H1 (cell line): ENCODE measurements around the gene EFHD1. TPM values are rescaled to one million over a fixed set of nuclear protein-coding genes. Genes with fewer than 3 reads are reported as not detected.

ENCODE experiments used
- CTCF ChIA-PET: fragments of 300-600 bp; sonication (Branson Sonifier 250); formaldehyde crosslinking; loops from one replicate; lab custom pipeline; 2021; ENCODE audit not compliant: partially characterized antibody; lab: Charles Lee
- POLR2A ChIA-PET: fragments of 300-600 bp; sonication (Branson Sonifier 250); formaldehyde crosslinking; loops from one replicate; lab custom pipeline; 2021; ENCODE audit warnings: inconsistent platforms; ENCODE audit not compliant: partially characterized antibody; lab: Charles Lee
- DNase-seq, 2 experiments: peaks; one replicate each; pipeline versions ENCODE4 v3.0.0 to v3.0.0-alpha.2; 2010 to 2022; ENCODE audit warnings: low spot score in 2 of 2, low read depth in 1 of 2, mixed read lengths in 1 of 2
- FAIRE-seq: peaks from 2 replicates; lab custom pipeline; 2011; peaks lifted over from hg19 to GRCh38; lab: Jason Lieb, UNC
- H2AFZ ChIP-seq: 2 replicates; pipeline ENCODE4 v1.8.1; 2012; ENCODE audit warnings: low read length, inconsistent platforms
- H2AK5ac ChIP-seq: 2 replicates; pipeline ENCODE4 v1.6.1; 2013; ENCODE audit warnings: low read depth, low read length
- H2BK120ac ChIP-seq: replicated peaks from 2 replicates; pipeline ENCODE3; 2013; ENCODE audit warnings: low read depth, low read length, inconsistent platforms
- H2BK12ac ChIP-seq: 2 replicates; pipeline ENCODE4 v1.6.1; 2013; ENCODE audit warnings: low read depth, low read length
- H2BK15ac ChIP-seq: 2 replicates; pipeline ENCODE4 v1.6.1; 2013; ENCODE audit warnings: low read length
- H2BK20ac ChIP-seq: 2 replicates; pipeline ENCODE4 v1.6.1; 2013; ENCODE audit warnings: low read length
- H2BK5ac ChIP-seq: 2 replicates; pipeline ENCODE4 v1.6.1; 2013; ENCODE audit warnings: low read depth, low read length
- H3K14ac ChIP-seq: 2 replicates; pipeline ENCODE4 v1.6.1; 2013; ENCODE audit warnings: inconsistent platforms; ENCODE audit not compliant: insufficient read length
- H3K18ac ChIP-seq: 2 replicates; pipeline ENCODE4 v1.6.1; 2013; ENCODE audit warnings: low read length; ENCODE audit errors: extremely low read depth
- H3K23ac ChIP-seq: 2 replicates; pipeline ENCODE4 v1.6.1; 2013; ENCODE audit warnings: inconsistent platforms; ENCODE audit not compliant: insufficient read length
- H3K23me2 ChIP-seq: 2 replicates; pipeline ENCODE4 v1.6.1; 2013; ENCODE audit warnings: low read depth, low read length
- H3K27ac ChIP-seq: 2 replicates; pipeline ENCODE4 v1.6.1; 2011; ENCODE audit warnings: low read depth, low read length, inconsistent platforms
- H3K27me3 ChIP-seq, 4 experiments: replicated peaks in 1 of 4; 1 replicate in 1 of 4; 2 replicates in 3 of 4; pipeline versions ENCODE4 v1.6.1 to v1.8.1; 2011 to 2013; ENCODE audit warnings: low read length in 3 of 4, mild to moderate bottlenecking in 3 of 4, inconsistent platforms in 2 of 4, mixed read lengths in 2 of 4, moderate library complexity in 1 of 4; ENCODE audit not compliant: control insufficient read depth in 3 of 4, insufficient read depth in 3 of 4; ENCODE audit errors: extremely low read depth in 1 of 4
- H3K36me3 ChIP-seq, 4 experiments: 2 replicates each; pipeline versions ENCODE4 v1.6.1 to v1.8.1; 2011 to 2013; ENCODE audit warnings: mild to moderate bottlenecking in 4 of 4, low read length in 3 of 4, moderate library complexity in 2 of 4, control low read depth in 1 of 4, inconsistent platforms in 1 of 4; ENCODE audit not compliant: insufficient read depth in 4 of 4, control insufficient read depth in 2 of 4
- H3K4ac ChIP-seq: replicated peaks from 2 replicates; pipeline ENCODE3; 2013; ENCODE audit warnings: low read length, low read depth, mixed read lengths, inconsistent platforms; ENCODE audit not compliant: insufficient read length
- H3K4me1 ChIP-seq, 4 experiments: replicated peaks in 1 of 4; 1 replicate in 1 of 4; 2 replicates in 3 of 4; pipeline versions ENCODE4 v1.6.1 to v1.8.1; 2011 to 2013; ENCODE audit warnings: low read length in 3 of 4, inconsistent platforms in 2 of 4, mixed read lengths in 1 of 4; ENCODE audit not compliant: insufficient read depth in 4 of 4, control insufficient read depth in 3 of 4
- H3K4me2 ChIP-seq, 2 experiments: 2 replicates each; pipeline versions ENCODE4 v1.6.1 to v1.8.1; 2011 to 2013; ENCODE audit warnings: low read depth in 2 of 2, low read length in 2 of 2, control low read depth in 1 of 2, inconsistent platforms in 1 of 2, mild to moderate bottlenecking in 1 of 2; ENCODE audit not compliant: insufficient read depth in 1 of 2
- H3K4me3 ChIP-seq, 4 experiments: fragments of 200-600, 300-600 bp in 1 of 4; sonication (generic), shearing (Covaris generic), sonication (Bioruptor Twin) in 1 of 4; 2 replicates each; pipeline versions ENCODE4 v1.5.1 to v1.8.1; 2011 to 2016; ENCODE audit warnings: low read length in 4 of 4, low read depth in 3 of 4, control low read depth in 2 of 4, inconsistent platforms in 2 of 4, mild to moderate bottlenecking in 2 of 4, mixed read lengths in 1 of 4, moderate library complexity in 1 of 4; ENCODE audit not compliant: insufficient read depth in 2 of 4; ENCODE audit errors: extremely low read depth in 1 of 4
- H3K56ac ChIP-seq: replicated peaks from 2 replicates; pipeline ENCODE3; 2013; ENCODE audit warnings: low read depth, mild to moderate bottlenecking, mixed read lengths, low read length, inconsistent platforms; ENCODE audit not compliant: insufficient read length
- H3K79me1 ChIP-seq: 2 replicates; pipeline ENCODE4 v1.6.1; 2013; ENCODE audit warnings: low read depth, low read length, control low read depth
- H3K79me2 ChIP-seq, 2 experiments: 2 replicates each; pipeline versions ENCODE4 v1.6.1 to v1.8.1; 2012 to 2013; ENCODE audit warnings: low read length in 2 of 2, mild to moderate bottlenecking in 2 of 2, inconsistent platforms in 1 of 2; ENCODE audit not compliant: insufficient read depth in 2 of 2, control insufficient read depth in 1 of 2
- H3K9ac ChIP-seq, 4 experiments: replicated peaks in 1 of 4; 1 replicate in 1 of 4; 2 replicates in 3 of 4; pipeline versions ENCODE4 v1.6.1 to v1.8.1; 2011 to 2013; ENCODE audit warnings: low read depth in 3 of 4, low read length in 3 of 4, control low read depth in 2 of 4, mild to moderate bottlenecking in 2 of 4, moderate library complexity in 2 of 4, inconsistent platforms in 1 of 4; ENCODE audit errors: extremely low read depth in 1 of 4
- H3K9me3 ChIP-seq, 2 experiments: 2 replicates each; pipeline versions ENCODE4 v1.6.1 to v1.8.1; 2012 to 2013; ENCODE audit warnings: mild to moderate bottlenecking in 2 of 2, moderate library complexity in 2 of 2, control low read depth in 1 of 2, inconsistent platforms in 1 of 2, low read depth in 1 of 2, low read length in 1 of 2, mixed read lengths in 1 of 2; ENCODE audit not compliant: insufficient read depth in 2 of 2
- H4K20me1 ChIP-seq, 2 experiments: replicated peaks in 1 of 2; 2 replicates each; pipeline versions ENCODE3 to v1.8.1; 2011 to 2013; ENCODE audit warnings: inconsistent platforms in 2 of 2, low read length in 2 of 2, mild to moderate bottlenecking in 1 of 2; ENCODE audit not compliant: insufficient read depth in 2 of 2, control insufficient read depth in 1 of 2
- H4K5ac ChIP-seq: 2 replicates; pipeline ENCODE4 v1.6.1; 2013; ENCODE audit warnings: low read length, low read depth, mixed read lengths, inconsistent platforms; ENCODE audit not compliant: insufficient read length
- H4K8ac ChIP-seq: 2 replicates; pipeline ENCODE4 v1.8.0; 2013; ENCODE audit warnings: mild to moderate bottlenecking, moderate library complexity, low read length, inconsistent platforms; ENCODE audit not compliant: insufficient read depth; ENCODE audit errors: extremely low read depth
- H4K91ac ChIP-seq: replicated peaks from 2 replicates; pipeline ENCODE3; 2013; ENCODE audit warnings: low read length, mixed read lengths, inconsistent platforms; ENCODE audit not compliant: insufficient read length
- BRCA1 ChIP-seq: IDR thresholded peaks from 2 replicates; pipeline ENCODE4 v1.6.1; 2012; ENCODE audit warnings: low read depth, low read length, improper control_type of control experiment
- CTBP2 ChIP-seq: IDR thresholded peaks from 2 replicates; pipeline ENCODE4 v1.7.0; 2011; ENCODE audit warnings: borderline replicate concordance, mild to moderate bottlenecking, moderate library complexity, mixed read lengths, low read length; ENCODE audit not compliant: insufficient read depth, insufficient read length
- EGR1 ChIP-seq: IDR thresholded peaks from 2 replicates; pipeline ENCODE4 v1.6.1; 2011; ENCODE audit warnings: low read depth, low read length, borderline replicate concordance
- HDAC6 ChIP-seq: IDR thresholded peaks from one replicate; pipeline ENCODE4 v1.7.1; 2012; ENCODE audit warnings: low read depth, mild to moderate bottlenecking, inconsistent platforms, low read length, moderate library complexity
- JUN ChIP-seq: IDR thresholded peaks from 2 replicates; pipeline ENCODE4 v1.6.1; 2011; ENCODE audit warnings: low read depth, mild to moderate bottlenecking, improper control_type of control experiment, low read length
- KDM1A ChIP-seq: fragments of 200-600, 300-600 bp; sonication (generic); IDR thresholded peaks from 2 replicates; pipeline ENCODE4 v1.7.1; 2016; ENCODE audit warnings: mild to moderate bottlenecking, low read length, borderline replicate concordance
- SIRT6 ChIP-seq: IDR thresholded peaks from one replicate; pipeline ENCODE4 v1.7.1; 2012; ENCODE audit warnings: low read length, inconsistent platforms
- SP1 ChIP-seq: IDR thresholded peaks from 2 replicates; pipeline ENCODE4 v1.6.1; 2011; ENCODE audit warnings: low read depth, low read length
- SP2 ChIP-seq: IDR thresholded peaks from 2 replicates; pipeline ENCODE4 v1.6.1; 2012; ENCODE audit warnings: mild to moderate bottlenecking, low read length, inconsistent platforms
- SP4 ChIP-seq: IDR thresholded peaks from 2 replicates; pipeline ENCODE4 v1.6.1; 2012; ENCODE audit warnings: low read length, inconsistent platforms
- TAF7 ChIP-seq: optimal IDR thresholded peaks from 2 replicates; pipeline ENCODE3; 2011; ENCODE audit warnings: low read depth, mild to moderate bottlenecking, inconsistent platforms, low read length, moderate library complexity, borderline replicate concordance
- WGBS, 2 experiments: shearing (Covaris generic) in 1 of 2; methylation state at CpG; one replicate each; pipeline versions ENCODE4 v1.1.6 to v1.1.7; 2013 to 2015; ENCODE audit warnings: low lambda C conversion rate in 2 of 2, mixed read lengths in 2 of 2, inconsistent platforms in 1 of 2, low coverage in 1 of 2, missing lambda C conversion rate in 1 of 2; ENCODE audit not compliant: insufficient replicate concordance in 2 of 2, insufficient coverage in 1 of 2, insufficient read length in 1 of 2; ENCODE audit errors: extremely low coverage in 1 of 2, missing lambda C conversion rate in 1 of 2; 5-methylcytosine and 5-hydroxymethylcytosine counted together
- polyA plus RNA-seq, 7 experiments: library from polyadenylated mRNA; depleted of rRNA in 3 of 7; stranded (reverse) in 5 of 7; unstranded in 2 of 7; fragments of >200 nt in 5 of 7; fragments of 200-250 nt in 2 of 7; gene quantifications; 1 replicate in 5 of 7; 2 replicates in 1 of 7; 4 replicates in 1 of 7; pipeline versions ENCODE4 v1.2.1 to v1.2.3, GENCODE V29; 2011 to 2013; ENCODE audit warnings: missing spikeins in 2 of 7, mixed read lengths in 2 of 7
- total RNA-seq: library from RNA; stranded (reverse); fragmentation: NEBNext Ultra II Directional; extraction: Animal tissue kit (Norgen Biotek cat#: 25700); gene quantifications from 2 replicates; pipeline ENCODE4 v1.2.1, GENCODE V29; 2021

EFHD1 gene
- total and polyA plus RNA-seq, 2 of the 8 experiments (the other 6 are each of a cell fraction or from before 2014, with no cell fraction given) = 3.4 to 4.5 TPM

DNA sequence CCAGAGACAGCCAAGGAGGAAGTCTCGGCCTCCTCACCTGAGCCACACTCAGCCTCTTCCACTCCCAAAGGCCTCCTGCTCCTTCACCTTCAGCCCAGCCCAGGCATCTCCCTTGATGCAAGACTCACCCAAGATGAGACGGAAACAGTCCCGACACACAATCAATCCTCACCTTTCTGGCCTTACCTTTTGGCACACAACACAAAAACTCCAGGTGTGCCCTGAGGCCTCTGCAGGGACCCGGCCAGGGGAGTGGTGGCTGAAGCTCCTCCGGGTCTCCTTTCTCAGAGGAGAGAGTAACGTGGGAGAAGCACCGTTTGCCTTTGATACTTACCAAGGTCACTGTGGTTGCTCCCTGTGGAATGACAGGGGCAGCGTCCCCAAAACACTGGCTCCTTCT is 23.8 kb upstream of the EFHD1 start:
- Histone ChIP-seq H4K5ac (no peak overlapping the region), H3K4me3 (no peak overlapping the region), H3K79me1 (no peaks in the 10 kb centered on the region), H4K91ac (no peak overlapping the region)
- TF ChIP-seq SP4 (no peak), BRCA1 (no peak), TAF7 (no peak), SP1 (no peak), EGR1 (no peak), CTBP2 (no peak), KDM1A (no peak), JUN (no peak), SP2 (no peak), SIRT6 (no peak), HDAC6 (no peak)
- TF ChIP-seq, all 59 proteins: peak for 0
- no peak overlapping the region for H3K14ac ChIP-seq
- no peak overlapping the region for H3K23ac ChIP-seq
- no peak overlapping the region for H3K56ac ChIP-seq
- H3K23me2 ChIP-seq = peaks cover 4% of the 10 kb centered on the region; the same call in 1 of the 2 replicates
- peaks cover 0 to 1% of the 10 kb centered on the region in 2 experiments for H4K20me1 ChIP-seq
- POLR2A ChIA-PET = no interaction called here
- WGBS, 2 experiments = 84% methylated on average over 8 of the region's 8 CpGs; no CpG with 5 or more reads in 1 of the 2 experiments
- no peak overlapping the region for H2BK15ac ChIP-seq
- H3K27me3 ChIP-seq = no peaks in the 10 kb centered on the region
- no peak overlapping the region for H2BK12ac ChIP-seq
- H2BK5ac ChIP-seq = no peak overlapping the region; the same call in 1 of the 2 replicates
- CTCF ChIA-PET = interaction anchor here (0.9 to 4.2 kb wide), 4 partner anchors 11 to 88 kb away, joined by 3 to 58 read pairs (median 11); no protein-coding TSS in a partner anchor
- DNase-seq (no peak), FAIRE-seq (no peak)
- H3K18ac ChIP-seq = no peak overlapping the region
- H3K4me2 ChIP-seq = no peak overlapping the region
- no peak overlapping the region for H2AFZ ChIP-seq
- H3K4me1 ChIP-seq = no peaks in the 10 kb centered on the region; a peak in 1 of 7 replicates
- H3K4ac ChIP-seq = no peak overlapping the region
- H2BK120ac ChIP-seq = no peak overlapping the region
- no peak overlapping the region for H2BK20ac ChIP-seq
- H3K79me2 ChIP-seq = no peaks in the 10 kb centered on the region
- no peaks in the 10 kb centered on the region for H3K36me3 ChIP-seq
- no peak overlapping the region for H4K8ac ChIP-seq
- H2AK5ac ChIP-seq = no peak overlapping the region
- H3K27ac ChIP-seq = no peak overlapping the region
- no peak overlapping the region for H3K9ac ChIP-seq
- H3K9me3 ChIP-seq = no peaks in the 10 kb centered on the region
